IPS-18c (cell line): Measurements from ENCODE around the gene CAPN6.

Experiments used
- H3K4me3 ChIP-seq: 2 replicates; pipeline ENCODE4 v1.7.0; 2013; ENCODE audit warnings: low read depth, mild to moderate bottlenecking, low read length, moderate library complexity; ENCODE audit not compliant: insufficient read depth
- H3K9me3 ChIP-seq: one replicate; pipeline ENCODE4 v1.6.1; 2013; ENCODE audit warnings: mild to moderate bottlenecking, low read length, moderate library complexity; ENCODE audit not compliant: control insufficient read depth, insufficient read depth

CAPN6 gene

GRCh38 chrX:111270339-111270738 is at the start of gene CAPN6:
CAPN6 (minus strand) TSS chrX:111270483; CDS start chrX:111263936, 6,547 bp downstream.
- no peak within 1 kb of the TSS for H3K4me3 ChIP-seq
- H3K9me3 ChIP-seq: no peaks in the 10 kb centered on the region

GRCh38 chrX:111319451-111319850 is 49.2 kb upstream of the CAPN6 start:
- H3K9me3 ChIP-seq: no peaks in the 10 kb centered on the region
- H3K4me3 ChIP-seq: no peak overlapping the region

GRCh38 chrX:111318901-111319300 is 48.6 kb upstream of the CAPN6 start:
- no peaks in the 10 kb centered on the region for H3K9me3 ChIP-seq
- no peak overlapping the region for H3K4me3 ChIP-seq

GRCh38 chrX:111309083-111309482 is 38.8 kb upstream of the CAPN6 start:
- H3K4me3 ChIP-seq: no peak overlapping the region
- H3K9me3 ChIP-seq: no peaks in the 10 kb centered on the region

- Histone ChIP-seq H3K4me3 (no peak overlapping the region), H3K9me3 (no peaks in the 10 kb centered on the region)
Observed at GRCh38 chrX:111308039-111308438, 37.8 kb upstream of the CAPN6 start.

GRCh38 chrX:111302284-111302683 is 32.0 kb upstream of the CAPN6 start:
- Histone ChIP-seq H3K9me3 (no peaks in the 10 kb centered on the region), H3K4me3 (no peak overlapping the region)

GRCh38 chrX:111288841-111289240 is 18.6 kb upstream of the CAPN6 start:
- H3K4me3 ChIP-seq: no peak overlapping the region
- no peaks in the 10 kb centered on the region for H3K9me3 ChIP-seq

- Histone ChIP-seq H3K4me3 (no peak overlapping the region), H3K9me3 (no peaks in the 10 kb centered on the region)
Observed at GRCh38 chrX:111284631-111285293, 14.5 kb upstream of the CAPN6 start.

GRCh38 chrX:111283446-111283845 is 13.2 kb upstream of the CAPN6 start:
- Histone ChIP-seq H3K9me3 (no peaks in the 10 kb centered on the region), H3K4me3 (no peak overlapping the region)

GRCh38 chrX:111282991-111283390 is 12.7 kb upstream of the CAPN6 start:
- Histone ChIP-seq H3K9me3 (no peaks in the 10 kb centered on the region), H3K4me3 (no peak overlapping the region)

GRCh38 chrX:111282139-111282538 is 11.9 kb upstream of the CAPN6 start:
- Histone ChIP-seq H3K4me3 (no peak overlapping the region), H3K9me3 (no peaks in the 10 kb centered on the region)

GRCh38 chrX:111268506-111268905 is 1.8 kb downstream of the CAPN6 start:
- Histone ChIP-seq H3K4me3 (no peak overlapping the region; the same call in 1 of the 2 replicates), H3K9me3 (no peaks in the 10 kb centered on the region)

GRCh38 chrX:111265486-111265885 is 4.8 kb downstream of the CAPN6 start:
- Histone ChIP-seq H3K9me3 (no peaks in the 10 kb centered on the region), H3K4me3 (no peak overlapping the region)

- Histone ChIP-seq H3K9me3 (no peaks in the 10 kb centered on the region), H3K4me3 (no peak overlapping the region)
Observed at GRCh38 chrX:111264385-111264784, 5.9 kb downstream of the CAPN6 start.

- Histone ChIP-seq H3K4me3 (no peak overlapping the region), H3K9me3 (no peaks in the 10 kb centered on the region)
Observed at GRCh38 chrX:111262086-111262485, 8.2 kb downstream of the CAPN6 start.

GRCh38 chrX:111260451-111260850 is 9.8 kb downstream of the CAPN6 start:
- no peaks in the 10 kb centered on the region for H3K9me3 ChIP-seq
- no peak overlapping the region for H3K4me3 ChIP-seq

GRCh38 chrX:111259559-111259958 is 10.7 kb downstream of the CAPN6 start:
- H3K9me3 ChIP-seq: no peaks in the 10 kb centered on the region
- H3K4me3 ChIP-seq: no peak overlapping the region

GRCh38 chrX:111257733-111258132 is 12.6 kb downstream of the CAPN6 start:
- Histone ChIP-seq H3K9me3 (no peaks in the 10 kb centered on the region), H3K4me3 (no peak overlapping the region)
